ENCODE data around the gene IQCH.
A peak's percentile ranks its signal among the peaks of the same experiment; 100 is the strongest.

The IQCH gene

GRCh38 chr15:67400890-67401289, 146.3 kb downstream of the IQCH start:
- H3K4me3 ChIP-seq (ENCODE audit: low read length): no peak overlapping the region
- DNase-seq (ENCODE audit: low read depth): no peak
- TF ChIP-seq CTCF (IDR thresholded peaks at IDR 0.05; ENCODE audit: insufficient read depth, low read depth, low read length, missing control alignments): no peak

GRCh38 chr15:67401336-67401735, 146.8 kb downstream of the IQCH start:
- TF ChIP-seq CTCF (IDR thresholded peaks at IDR 0.05; ENCODE audit: insufficient read depth, low read depth, low read length, missing control alignments): no peak
- DNase-seq (ENCODE audit: low read depth): no peak
- H3K4me3 ChIP-seq (ENCODE audit: low read length): no peak overlapping the region

- H3K4me3 ChIP-seq (ENCODE audit: low read length): no peak overlapping the region
- DNase-seq (ENCODE audit: low read depth): no peak
- TF ChIP-seq CTCF (IDR thresholded peaks at IDR 0.05; ENCODE audit: insufficient read depth, low read depth, low read length, missing control alignments): no peak
Measured at GRCh38 chr15:67403428-67404154, 149.0 kb downstream of the IQCH start.

GRCh38 chr15:67405208-67406191, 150.9 kb downstream of the IQCH start:
- DNase-seq (ENCODE audit: low read depth): peak; percentile 43
- no peak overlapping the region for H3K4me3 ChIP-seq (ENCODE audit: low read length)
- TF ChIP-seq CTCF (IDR thresholded peaks at IDR 0.05; ENCODE audit: insufficient read depth, low read depth, low read length, missing control alignments): no peak

GRCh38 chr15:67406257-67406861, 151.8 kb downstream of the IQCH start:
- peak; percentile 20 for DNase-seq (ENCODE audit: low read depth)
- H3K4me3 ChIP-seq (ENCODE audit: low read length): no peak overlapping the region
- no peak for TF ChIP-seq CTCF (IDR thresholded peaks at IDR 0.05; ENCODE audit: insufficient read depth, low read depth, low read length, missing control alignments)

GRCh38 chr15:67407786-67408185, 153.2 kb downstream of the IQCH start:
- H3K4me3 ChIP-seq (ENCODE audit: low read length): no peak overlapping the region
- no peak for TF ChIP-seq CTCF (IDR thresholded peaks at IDR 0.05; ENCODE audit: insufficient read depth, low read depth, low read length, missing control alignments)
- DNase-seq (ENCODE audit: low read depth): no peak
